DOHH2 (cell line): ENCODE measurements around the gene VEGFA.

Experiments
- H3F3A ChIP-seq: fragments of 200-600 bp; sonication (generic), shearing (Covaris generic); 2 replicates; pipeline ENCODE4 v1.6.0; 2016; ENCODE audit warnings: antibody characterized with exemption, mild to moderate bottlenecking; ENCODE audit not compliant: control insufficient read depth, insufficient read depth
- H3K27ac ChIP-seq: fragments of 200-600 bp; sonication (generic); 2 replicates; pipeline ENCODE4 v1.5.1; 2014; ENCODE audit warnings: low read depth, mild to moderate bottlenecking, low read length, moderate library complexity
- H3K27me3 ChIP-seq: fragments of 200-600 bp; sonication (generic); 2 replicates; pipeline ENCODE4 v1.6.1; 2014; ENCODE audit warnings: mild to moderate bottlenecking, low read length, mixed read lengths; ENCODE audit not compliant: control insufficient read depth
- H3K36me3 ChIP-seq: fragments of 200-600 bp; sonication (generic); 2 replicates; pipeline ENCODE4 v1.6.1; 2014; ENCODE audit warnings: mild to moderate bottlenecking, low read length, moderate library complexity, mixed read lengths; ENCODE audit not compliant: control insufficient read depth
- H3K4me1 ChIP-seq: fragments of 200-600 bp; sonication (generic); 2 replicates; pipeline ENCODE4 v1.6.1; 2014; ENCODE audit warnings: mild to moderate bottlenecking, low read length, mixed read lengths; ENCODE audit not compliant: control insufficient read depth
- H3K4me2 ChIP-seq: fragments of 200-600 bp; sonication (generic); 2 replicates; pipeline ENCODE4 v1.6.0; 2014; ENCODE audit warnings: mild to moderate bottlenecking, low read length, moderate library complexity
- H3K4me3 ChIP-seq: fragments of 200-600 bp; sonication (generic); 2 replicates; pipeline ENCODE4 v1.5.1; 2014; ENCODE audit warnings: mild to moderate bottlenecking, low read length, mixed read lengths
- H3K79me2 ChIP-seq: fragments of 200-600 bp; sonication (generic); 2 replicates; pipeline ENCODE4 v1.6.1; 2014; ENCODE audit warnings: mild to moderate bottlenecking, low read length, mixed read lengths; ENCODE audit not compliant: control insufficient read depth
- H3K9me2 ChIP-seq: fragments of 200-600 bp; sonication (generic); replicated peaks from 2 replicates; pipeline ENCODE4 v1.6.1; 2014; ENCODE audit warnings: mild to moderate bottlenecking, low read length, mixed read lengths; ENCODE audit not compliant: control insufficient read depth
- H3K9me3 ChIP-seq: fragments of 200-600 bp; sonication (generic); 2 replicates; pipeline ENCODE4 v1.6.1; 2014; ENCODE audit warnings: antibody characterized with exemption, low read length, mixed read lengths; ENCODE audit not compliant: control insufficient read depth, insufficient read depth
- H4K20me1 ChIP-seq: fragments of 200-600 bp; sonication (generic); 2 replicates; pipeline ENCODE4 v1.6.0; 2014; ENCODE audit warnings: low read depth, mild to moderate bottlenecking, antibody characterized with exemption, low read length, moderate library complexity; ENCODE audit not compliant: control insufficient read depth, insufficient read depth
- EZH2phosphoT487 ChIP-seq: fragments of 200-600 bp; sonication (generic); IDR thresholded peaks from 2 replicates; pipeline ENCODE4 v1.6.1; 2017; ENCODE audit warnings: borderline replicate concordance, mild to moderate bottlenecking, antibody characterized with exemption, low read length, moderate library complexity, mixed read lengths
- TF ChIP-seq, protein P1 (sequence below): fragments of 200-600 bp; sonication (generic); IDR thresholded peaks from one replicate; pipeline ENCODE4 v1.5.1; 2014; ENCODE audit warnings: antibody characterized with exemption, mild to moderate bottlenecking, low read depth, low read length; ENCODE audit not compliant: poor library complexity, severe bottlenecking

VEGFA gene

DNA sequence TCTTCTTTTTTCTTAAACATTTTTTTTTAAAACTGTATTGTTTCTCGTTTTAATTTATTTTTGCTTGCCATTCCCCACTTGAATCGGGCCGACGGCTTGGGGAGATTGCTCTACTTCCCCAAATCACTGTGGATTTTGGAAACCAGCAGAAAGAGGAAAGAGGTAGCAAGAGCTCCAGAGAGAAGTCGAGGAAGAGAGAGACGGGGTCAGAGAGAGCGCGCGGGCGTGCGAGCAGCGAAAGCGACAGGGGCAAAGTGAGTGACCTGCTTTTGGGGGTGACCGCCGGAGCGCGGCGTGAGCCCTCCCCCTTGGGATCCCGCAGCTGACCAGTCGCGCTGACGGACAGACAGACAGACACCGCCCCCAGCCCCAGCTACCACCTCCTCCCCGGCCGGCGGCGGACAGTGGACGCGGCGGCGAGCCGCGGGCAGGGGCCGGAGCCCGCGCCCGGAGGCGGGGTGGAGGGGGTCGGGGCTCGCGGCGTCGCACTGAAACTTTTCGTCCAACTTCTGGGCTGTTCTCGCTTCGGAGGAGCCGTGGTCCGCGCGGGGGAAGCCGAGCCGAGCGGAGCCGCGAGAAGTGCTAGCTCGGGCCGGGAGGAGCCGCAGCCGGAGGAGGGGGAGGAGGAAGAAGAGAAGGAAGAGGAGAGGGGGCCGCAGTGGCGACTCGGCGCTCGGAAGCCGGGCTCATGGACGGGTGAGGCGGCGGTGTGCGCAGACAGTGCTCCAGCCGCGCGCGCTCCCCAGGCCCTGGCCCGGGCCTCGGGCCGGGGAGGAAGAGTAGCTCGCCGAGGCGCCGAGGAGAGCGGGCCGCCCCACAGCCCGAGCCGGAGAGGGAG lies 580 bp downstream of the VEGFA start:
- Histone ChIP-seq H3K4me3 (peak overlapping the region; percentile 91), H3K4me1 (peaks cover 43% of the 10 kb centered on the region), H3K79me2 (peaks cover 56% of the 10 kb centered on the region), H3K4me2 (peak overlapping the region; percentile 96), H3F3A (peaks cover 2% of the 10 kb centered on the region; the same call in 1 of the 2 replicates), H3K9me2 (no peaks in the 10 kb centered on the region), H3K27me3 (peaks cover 4% of the 10 kb centered on the region), H3K36me3 (peaks cover 44% of the 10 kb centered on the region), H4K20me1 (peaks cover 19% of the 10 kb centered on the region; the same call in 1 of the 2 replicates), H3K9me3 (no peaks in the 10 kb centered on the region), H3K27ac (peak overlapping the region; percentile 62)
- no peak for TF ChIP-seq EZH2phosphoT487
- TF ChIP-seq, protein P1, sequence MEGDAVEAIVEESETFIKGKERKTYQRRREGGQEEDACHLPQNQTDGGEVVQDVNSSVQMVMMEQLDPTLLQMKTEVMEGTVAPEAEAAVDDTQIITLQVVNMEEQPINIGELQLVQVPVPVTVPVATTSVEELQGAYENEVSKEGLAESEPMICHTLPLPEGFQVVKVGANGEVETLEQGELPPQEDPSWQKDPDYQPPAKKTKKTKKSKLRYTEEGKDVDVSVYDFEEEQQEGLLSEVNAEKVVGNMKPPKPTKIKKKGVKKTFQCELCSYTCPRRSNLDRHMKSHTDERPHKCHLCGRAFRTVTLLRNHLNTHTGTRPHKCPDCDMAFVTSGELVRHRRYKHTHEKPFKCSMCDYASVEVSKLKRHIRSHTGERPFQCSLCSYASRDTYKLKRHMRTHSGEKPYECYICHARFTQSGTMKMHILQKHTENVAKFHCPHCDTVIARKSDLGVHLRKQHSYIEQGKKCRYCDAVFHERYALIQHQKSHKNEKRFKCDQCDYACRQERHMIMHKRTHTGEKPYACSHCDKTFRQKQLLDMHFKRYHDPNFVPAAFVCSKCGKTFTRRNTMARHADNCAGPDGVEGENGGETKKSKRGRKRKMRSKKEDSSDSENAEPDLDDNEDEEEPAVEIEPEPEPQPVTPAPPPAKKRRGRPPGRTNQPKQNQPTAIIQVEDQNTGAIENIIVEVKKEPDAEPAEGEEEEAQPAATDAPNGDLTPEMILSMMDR, result no peak

DNA sequence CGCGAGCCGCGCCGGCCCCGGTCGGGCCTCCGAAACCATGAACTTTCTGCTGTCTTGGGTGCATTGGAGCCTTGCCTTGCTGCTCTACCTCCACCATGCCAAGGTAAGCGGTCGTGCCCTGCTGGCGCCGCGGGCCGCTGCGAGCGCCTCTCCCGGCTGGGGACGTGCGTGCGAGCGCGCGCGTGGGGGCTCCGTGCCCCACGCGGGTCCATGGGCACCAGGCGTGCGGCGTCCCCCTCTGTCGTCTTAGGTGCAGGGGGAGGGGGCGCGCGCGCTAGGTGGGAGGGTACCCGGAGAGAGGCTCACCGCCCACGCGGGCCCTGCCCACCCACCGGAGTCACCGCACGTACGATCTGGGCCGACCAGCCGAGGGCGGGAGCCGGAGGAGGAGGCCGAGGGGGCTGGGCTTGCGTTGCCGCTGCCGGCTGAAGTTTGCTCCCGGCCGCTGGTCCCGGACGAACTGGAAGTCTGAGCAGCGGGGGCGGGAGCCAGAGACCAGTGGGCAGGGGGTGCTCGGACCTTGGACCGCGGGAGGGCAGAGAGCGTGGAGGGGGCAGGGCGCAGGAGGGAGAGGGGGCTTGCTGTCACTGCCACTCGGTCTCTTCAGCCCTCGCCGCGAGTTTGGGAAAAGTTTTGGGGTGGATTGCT lies 1.3 kb downstream of the VEGFA start:
- H3K4me2 ChIP-seq, result peak overlapping the region; percentile 96
- peaks cover 63% of the 10 kb centered on the region for H3K79me2 ChIP-seq
- H3K9me3 ChIP-seq, result no peaks in the 10 kb centered on the region
- H3K9me2 ChIP-seq, result no peaks in the 10 kb centered on the region
- H3K27me3 ChIP-seq, result no peaks in the 10 kb centered on the region
- H4K20me1 ChIP-seq, result peaks cover 24% of the 10 kb centered on the region
- H3K4me1 ChIP-seq, result peaks cover 49% of the 10 kb centered on the region
- peaks cover 51% of the 10 kb centered on the region for H3K36me3 ChIP-seq
- peak overlapping the region; percentile 91 for H3K4me3 ChIP-seq
- H3F3A ChIP-seq, result peaks cover 2% of the 10 kb centered on the region; the same call in 1 of the 2 replicates
- TF ChIP-seq EZH2phosphoT487, result no peak
- TF ChIP-seq, protein P1, result no peak
- peak overlapping the region; percentile 62 for H3K27ac ChIP-seq

DNA sequence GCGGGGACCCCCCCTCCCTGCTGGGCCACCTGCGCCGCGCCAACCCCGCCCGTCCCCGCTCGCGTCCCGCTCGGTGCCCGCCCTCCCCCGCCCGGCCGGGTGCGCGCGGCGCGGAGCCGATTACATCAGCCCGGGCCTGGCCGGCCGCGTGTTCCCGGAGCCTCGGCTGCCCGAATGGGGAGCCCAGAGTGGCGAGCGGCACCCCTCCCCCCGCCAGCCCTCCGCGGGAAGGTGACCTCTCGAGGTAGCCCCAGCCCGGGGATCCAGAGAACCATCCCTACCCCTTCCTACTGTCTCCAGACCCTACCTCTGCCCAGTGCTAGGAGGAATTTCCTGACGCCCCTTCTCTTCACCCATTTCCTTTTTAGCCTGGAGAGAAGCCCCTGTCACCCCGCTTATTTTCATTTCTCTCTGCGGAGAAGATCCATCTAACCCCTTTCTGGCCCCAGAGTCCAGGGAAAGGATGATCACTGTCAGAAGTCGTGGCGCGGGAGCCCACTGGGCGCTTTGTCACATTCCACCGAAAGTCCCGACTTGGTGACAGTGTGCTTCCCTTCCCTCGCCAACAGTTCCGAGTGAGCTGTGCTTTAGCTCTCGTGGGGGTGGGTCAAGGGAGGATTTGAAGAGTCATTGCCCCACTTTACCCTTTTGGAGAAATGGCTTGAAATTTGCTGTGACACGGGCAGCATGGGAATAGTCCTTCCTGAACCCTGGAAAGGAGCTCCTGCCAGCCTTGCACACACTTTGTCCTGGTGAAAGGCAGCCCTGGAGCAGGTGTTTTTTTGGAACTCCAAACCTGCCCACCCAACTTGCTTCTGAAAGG lies 2.1 kb downstream of the VEGFA start:
- Histone ChIP-seq H3K4me2 (peak overlapping the region; percentile 96), H3F3A (peaks cover 2% of the 10 kb centered on the region; the same call in 1 of the 2 replicates), H3K36me3 (peaks cover 58% of the 10 kb centered on the region), H3K27me3 (no peaks in the 10 kb centered on the region), H3K9me2 (no peaks in the 10 kb centered on the region), H3K9me3 (no peaks in the 10 kb centered on the region), H3K4me1 (peaks cover 49% of the 10 kb centered on the region), H4K20me1 (peaks cover 27% of the 10 kb centered on the region), H3K27ac (peak overlapping the region; percentile 62), H3K4me3 (peak overlapping the region; percentile 91), H3K79me2 (peaks cover 70% of the 10 kb centered on the region)
- TF ChIP-seq, protein P1, result no peak
- TF ChIP-seq EZH2phosphoT487, result no peak
